MV-4-11 (cell line): ENCODE measurements around the gene DOCK8.
A peak's percentile ranks its signal among the peaks of the same experiment; 100 is the strongest.

Experiments used
- DNase-seq: peaks from one replicate; lab custom pipeline; 2025; lab: John Stamatoyannopoulos, UW

Gene DOCK8

DNA sequence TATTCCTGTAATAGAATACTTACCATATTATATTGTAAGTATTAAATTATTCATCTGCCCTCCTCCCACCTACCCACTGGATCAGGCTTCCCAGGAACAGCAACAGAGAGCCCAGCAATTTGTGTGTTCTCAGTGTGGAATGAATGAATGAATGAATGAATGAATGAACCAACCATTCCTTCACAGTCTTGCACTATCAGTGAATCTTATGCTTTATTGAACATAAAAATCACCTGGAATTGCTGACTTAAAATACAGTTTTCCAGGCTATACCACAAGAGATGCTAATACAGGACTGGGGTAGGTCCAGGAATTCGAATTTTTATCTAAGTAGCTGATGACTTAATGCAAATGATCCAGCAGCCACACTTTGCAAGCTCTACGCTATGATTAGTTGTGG, 51.6 kb downstream of the DOCK8 start:
- DNase-seq, result no peak

DNA sequence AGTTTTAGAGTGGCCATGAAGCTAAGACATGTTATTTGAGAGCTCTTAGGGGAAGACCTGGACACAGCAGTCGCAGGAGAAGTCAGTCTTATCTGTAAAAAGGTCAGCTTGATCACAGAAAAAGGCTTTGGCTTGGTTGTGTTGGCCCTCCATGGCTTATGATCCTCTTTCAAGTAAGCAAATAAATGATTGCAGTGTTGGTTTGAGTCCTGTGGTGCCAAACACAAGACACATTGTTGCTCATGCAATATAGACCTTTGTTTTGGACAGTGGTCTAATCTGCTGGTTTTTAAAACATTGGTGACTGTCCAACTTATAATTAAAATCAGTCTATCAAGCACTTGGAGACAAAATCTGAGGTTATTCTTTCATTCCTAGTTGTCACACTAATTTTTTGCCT, 54.0 kb downstream of the DOCK8 start:
- no peak for DNase-seq

- DNase-seq, result no peak
Measured at GRCh38 chr9:269081-269711, 54.5 kb downstream of the DOCK8 start.

- DNase-seq, result peak; percentile 15
Measured at GRCh38 chr9:270657-271237, 56.1 kb downstream of the DOCK8 start.

DNA sequence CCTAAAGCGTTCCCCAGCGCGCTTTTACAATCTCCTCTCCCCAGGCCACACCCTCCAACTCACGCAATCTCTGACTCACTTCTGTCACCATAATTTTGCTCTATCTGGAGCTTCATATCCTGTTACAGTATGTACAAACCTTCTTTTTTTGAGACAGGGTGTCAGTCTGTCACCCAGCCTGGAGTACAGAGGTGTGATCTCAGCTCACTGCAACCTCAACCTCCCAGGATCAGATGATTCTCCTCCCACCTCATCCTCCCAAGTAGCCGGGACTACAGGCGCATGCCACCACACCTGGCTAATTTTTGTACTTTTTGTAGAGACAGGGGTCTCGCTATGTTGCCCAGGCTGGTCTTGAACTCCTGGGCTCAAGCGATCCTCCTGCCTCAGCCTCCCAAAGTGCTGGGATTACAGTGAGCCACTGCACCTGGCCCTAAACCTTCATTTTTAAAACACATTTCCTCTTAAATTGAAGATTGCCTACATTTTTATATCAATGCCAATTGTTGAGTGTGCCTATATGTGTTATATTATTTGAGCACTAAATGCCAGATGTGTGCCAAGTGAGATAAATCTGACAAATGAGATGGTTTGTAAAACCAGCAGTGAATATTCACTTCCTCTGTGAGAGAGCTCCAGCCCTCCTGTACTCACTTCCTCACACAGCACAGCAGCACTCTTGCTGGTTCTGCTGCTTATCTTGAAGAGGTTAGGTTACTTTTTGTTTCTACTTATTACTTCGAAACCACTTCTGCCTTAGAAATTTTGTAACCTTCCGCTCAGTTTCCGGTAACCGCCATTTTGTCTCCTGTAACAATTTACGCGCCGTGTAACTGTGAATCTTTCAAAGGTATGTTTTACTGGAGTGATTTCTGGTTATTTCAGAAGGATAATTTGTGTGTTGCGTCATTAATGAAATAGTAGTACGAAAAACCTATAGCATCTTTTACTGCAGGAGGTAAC, 57.9 kb downstream of the DOCK8 start:
- DNase-seq, result peak; percentile 99

- no peak for DNase-seq
Measured at GRCh38 chr9:274406-274805, 59.7 kb downstream of the DOCK8 start.

- DNase-seq, result no peak
Measured at GRCh38 chr9:277601-278295, 63.1 kb downstream of the DOCK8 start.

- no peak for DNase-seq
Measured at GRCh38 chr9:278651-279050, 64.0 kb downstream of the DOCK8 start.

- DNase-seq, result no peak
Measured at GRCh38 chr9:279674-280073, 65.0 kb downstream of the DOCK8 start.

- DNase-seq, result peak; percentile 50
Measured at GRCh38 chr9:281741-282645, 67.3 kb downstream of the DOCK8 start.

DNA sequence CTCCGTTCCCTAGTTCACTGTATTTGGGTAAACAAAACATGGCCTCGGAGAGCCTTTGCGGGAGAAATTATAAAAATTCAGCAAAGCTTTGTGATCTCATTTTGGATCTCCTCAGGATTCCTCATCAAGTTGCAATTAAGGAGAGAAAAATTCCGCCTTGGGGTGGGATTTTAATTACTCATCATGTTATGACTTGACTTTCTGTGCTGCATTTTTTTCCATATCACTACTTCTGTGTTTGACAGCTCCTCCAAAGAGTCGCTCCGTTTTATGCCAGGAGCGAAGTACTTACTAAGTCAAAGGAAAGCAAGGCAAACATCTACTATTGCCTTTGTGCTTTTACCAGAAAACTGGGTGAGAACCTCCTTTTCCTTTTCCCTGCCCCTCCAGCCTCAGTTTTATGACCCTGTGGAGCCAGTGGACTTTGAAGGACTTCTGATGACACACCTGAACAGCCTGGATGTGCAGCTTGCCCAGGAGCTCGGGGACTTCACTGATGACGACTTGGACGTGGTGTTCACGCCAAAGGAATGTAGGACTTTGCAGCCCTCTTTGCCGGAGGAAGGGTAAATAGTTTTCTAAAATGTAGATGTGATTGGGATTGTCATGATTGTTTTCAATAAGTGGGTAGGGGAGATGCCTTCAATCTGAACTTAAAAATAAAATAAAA, 71.5 kb downstream of the DOCK8 start:
- no peak for DNase-seq

- no peak for DNase-seq
Measured at GRCh38 chr9:289121-289520, 74.5 kb downstream of the DOCK8 start.

GRCh38 chr9:292915-293314, 78.2 kb downstream of the DOCK8 start:
- DNase-seq, result no peak

- DNase-seq, result no peak
Measured at GRCh38 chr9:295576-295975, 80.9 kb downstream of the DOCK8 start.

GRCh38 chr9:296411-296810, 81.7 kb downstream of the DOCK8 start:
- DNase-seq, result peak; percentile 23

DNA sequence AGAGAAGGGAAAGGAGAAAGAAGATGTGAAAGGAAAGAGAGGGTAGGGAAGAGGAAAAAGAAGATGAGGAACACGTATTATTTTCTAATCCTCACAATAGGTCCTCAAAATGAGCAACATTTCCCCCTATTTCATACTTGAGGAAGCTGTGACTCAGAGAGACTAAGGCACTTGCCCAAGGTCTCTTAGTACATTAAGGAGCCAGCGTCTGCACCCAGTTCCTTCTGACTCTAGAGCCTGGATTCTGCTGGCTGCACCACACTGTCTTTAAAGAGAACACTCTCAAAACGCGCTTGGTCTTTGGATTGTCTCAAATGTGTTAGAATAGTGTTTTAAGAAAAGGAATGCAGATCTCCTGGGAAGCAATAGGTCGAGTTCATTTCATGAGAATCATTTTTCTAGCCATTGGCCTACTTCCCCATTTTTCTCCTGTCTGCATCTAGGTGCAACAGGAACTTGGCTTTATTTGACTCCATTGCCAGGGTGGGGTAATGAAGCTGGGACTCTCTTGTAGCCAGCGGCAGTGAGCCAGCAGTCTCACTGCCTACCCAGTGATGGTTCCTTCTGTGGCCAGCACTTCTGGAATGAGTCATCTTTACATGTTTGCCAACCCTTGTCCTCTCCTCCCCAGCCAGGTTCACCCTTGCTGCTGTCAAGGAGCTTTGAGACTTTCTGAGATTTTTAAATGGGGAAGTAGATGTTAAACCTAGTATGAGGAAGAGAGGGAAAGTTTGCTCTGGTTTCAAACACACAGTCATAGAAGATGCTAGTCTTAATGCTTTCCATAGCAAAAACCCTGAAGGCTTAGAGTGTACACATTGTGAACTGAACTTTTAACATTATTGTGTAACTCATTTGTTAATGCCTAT, 82.7 kb downstream of the DOCK8 start:
- peak; percentile 92 for DNase-seq

- no peak for DNase-seq
Measured at GRCh38 chr9:303502-303901, 88.8 kb downstream of the DOCK8 start.

GRCh38 chr9:304106-304505, 89.4 kb downstream of the DOCK8 start:
- DNase-seq, result no peak

- no peak for DNase-seq
Measured at GRCh38 chr9:304519-305185, 90.0 kb downstream of the DOCK8 start.
